Fibroblast of lung (primary cell): Measurements from ENCODE around the gene CADM3. TPM values are rescaled to one million over a fixed set of nuclear protein-coding genes. Genes with fewer than 3 reads are reported as not detected.

Experiments
- DNase-seq, 2 donors: peaks; one replicate each; pipeline versions ENCODE4 v3.0.0 to v3.0.0-alpha.2; 2010; ENCODE audit warnings: low read depth in 2 of 2
- H2AFZ ChIP-seq: 2 replicates; pipeline ENCODE4 v1.5.1; 2012; ENCODE audit warnings: low read length, control low read depth, inconsistent platforms
- H3K27ac ChIP-seq: 2 replicates; pipeline ENCODE4 v1.5.1; 2011; ENCODE audit warnings: low read length, control low read depth; ENCODE audit not compliant: insufficient read depth
- H3K27me3 ChIP-seq: 2 replicates; pipeline ENCODE4 v1.5.1; 2011; ENCODE audit warnings: mild to moderate bottlenecking, low read length; ENCODE audit not compliant: control insufficient read depth, insufficient read depth
- H3K36me3 ChIP-seq: 2 replicates; pipeline ENCODE4 v1.5.1; 2011; ENCODE audit warnings: low read length; ENCODE audit not compliant: control insufficient read depth, insufficient read depth
- H3K4me1 ChIP-seq: 2 replicates; pipeline ENCODE4 v1.5.1; 2011; ENCODE audit warnings: low read length; ENCODE audit not compliant: control insufficient read depth, insufficient read depth; ENCODE audit errors: extremely low read depth
- H3K4me2 ChIP-seq: 2 replicates; pipeline ENCODE4 v1.5.1; 2011; ENCODE audit warnings: low read length, control low read depth; ENCODE audit not compliant: insufficient read depth; ENCODE audit errors: extremely low read depth
- H3K4me3 ChIP-seq, 4 experiments: fragments of 200-600 bp in 1 of 4; sonication (generic) in 1 of 4; replicated peaks in 1 of 4; 2 replicates each; pipeline ENCODE4 v1.5.1; 2011 to 2016; ENCODE audit warnings: low read length in 4 of 4, low read depth in 3 of 4, mild to moderate bottlenecking in 3 of 4, control low read depth in 2 of 4, inconsistent platforms in 1 of 4, mixed read lengths in 1 of 4; ENCODE audit not compliant: insufficient read depth in 1 of 4; ENCODE audit errors: control extremely low read depth in 1 of 4
- H3K79me2 ChIP-seq: 2 replicates; pipeline ENCODE4 v1.5.1; 2012; ENCODE audit warnings: mild to moderate bottlenecking, low read length, inconsistent platforms; ENCODE audit not compliant: control insufficient read depth, insufficient read depth
- H3K9ac ChIP-seq: 2 replicates; pipeline ENCODE4 v1.5.1; 2011; ENCODE audit warnings: mild to moderate bottlenecking, low read length, control low read depth; ENCODE audit not compliant: insufficient read depth
- H3K9me3 ChIP-seq: 2 replicates; pipeline ENCODE4 v1.5.1; 2012; ENCODE audit warnings: low read depth, low read length; ENCODE audit not compliant: control insufficient read depth, insufficient read depth
- H4K20me1 ChIP-seq: 2 replicates; pipeline ENCODE4 v1.5.1; 2011; ENCODE audit warnings: low read length; ENCODE audit not compliant: control insufficient read depth, insufficient read depth; ENCODE audit errors: extremely low read depth
- EZH2 ChIP-seq: IDR thresholded peaks from 2 replicates; pipeline ENCODE4 v1.5.1; 2012; ENCODE audit warnings: low read length, control low read depth, mild to moderate bottlenecking; ENCODE audit errors: missing control alignments
- polyA plus RNA-seq, 2 donors: library from polyadenylated mRNA; depleted of rRNA in 1 of 2; stranded (reverse) in 1 of 2; unstranded in 1 of 2; fragments of >200 nt; gene quantifications; 2 replicates each; pipeline ENCODE4 v1.2.1, GENCODE V29; 2011 to 2012; ENCODE audit warnings: missing spikeins in 1 of 2
- total RNA-seq: library from RNA; depleted of rRNA; stranded (reverse); fragments of >200 nt; gene quantifications from 2 replicates; pipeline ENCODE4 v1.2.1, GENCODE V29; 2014
- TF ChIP-seq, protein P1 (sequence below), 2 donors: IDR thresholded peaks in 1 of 2; conservative IDR thresholded peaks in 1 of 2; 1 replicate in 1 of 2; 2 replicates in 1 of 2; pipeline ENCODE4 v1.5.1; 2011 to 2012; ENCODE audit warnings: low read length in 2 of 2, control low read depth in 1 of 2, inconsistent platforms in 1 of 2, low read depth in 1 of 2, mild to moderate bottlenecking in 1 of 2

The CADM3 gene
- total and polyA plus RNA-seq, 2 donors (not counting 1 experiment from before 2014, with no cell fraction given): not detected

DNA sequence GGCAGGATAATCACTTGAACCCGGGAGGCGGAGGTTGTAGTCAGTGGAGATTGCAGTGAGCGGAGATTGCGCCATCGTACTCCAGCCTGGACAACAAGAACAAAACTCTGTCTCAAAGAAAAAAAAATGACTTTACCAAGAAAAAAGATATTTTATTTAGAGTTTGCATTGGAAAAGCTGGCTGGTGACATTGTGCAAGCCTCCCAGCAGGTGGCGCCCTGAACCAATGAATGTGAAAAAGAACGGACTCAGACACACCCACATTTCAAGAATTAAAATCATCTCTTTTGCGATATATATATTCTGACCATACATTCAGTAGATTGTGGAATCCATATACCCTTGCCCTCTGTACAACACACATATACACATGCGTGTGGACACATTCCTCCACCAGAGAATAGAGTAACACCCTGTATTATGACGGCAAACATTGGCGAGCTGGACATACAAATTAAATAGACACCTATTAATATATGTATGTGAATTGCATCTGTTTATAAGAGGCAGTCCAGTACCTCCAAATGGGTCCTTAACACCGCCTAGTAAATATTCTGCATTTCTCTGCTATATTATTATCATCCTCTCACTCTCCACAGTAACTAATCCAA is 39.0 kb upstream of the CADM3 start:
- H3K27ac ChIP-seq: no peak overlapping the region
- H3K36me3 ChIP-seq: no peaks in the 10 kb centered on the region
- H3K4me2 ChIP-seq: no peak overlapping the region
- peak; percentile 30 to 66 for DNase-seq
- no peaks in the 10 kb centered on the region for H4K20me1 ChIP-seq
- H3K9ac ChIP-seq: no peak overlapping the region
- H3K4me1 ChIP-seq: no peaks in the 10 kb centered on the region
- no peak overlapping the region for H2AFZ ChIP-seq
- peaks cover 6% of the 10 kb centered on the region for H3K27me3 ChIP-seq
- no peak overlapping the region for H3K4me3 ChIP-seq
- H3K79me2 ChIP-seq: no peaks in the 10 kb centered on the region
- H3K9me3 ChIP-seq: no peaks in the 10 kb centered on the region
- no peak for TF ChIP-seq EZH2
- TF ChIP-seq, protein P1, sequence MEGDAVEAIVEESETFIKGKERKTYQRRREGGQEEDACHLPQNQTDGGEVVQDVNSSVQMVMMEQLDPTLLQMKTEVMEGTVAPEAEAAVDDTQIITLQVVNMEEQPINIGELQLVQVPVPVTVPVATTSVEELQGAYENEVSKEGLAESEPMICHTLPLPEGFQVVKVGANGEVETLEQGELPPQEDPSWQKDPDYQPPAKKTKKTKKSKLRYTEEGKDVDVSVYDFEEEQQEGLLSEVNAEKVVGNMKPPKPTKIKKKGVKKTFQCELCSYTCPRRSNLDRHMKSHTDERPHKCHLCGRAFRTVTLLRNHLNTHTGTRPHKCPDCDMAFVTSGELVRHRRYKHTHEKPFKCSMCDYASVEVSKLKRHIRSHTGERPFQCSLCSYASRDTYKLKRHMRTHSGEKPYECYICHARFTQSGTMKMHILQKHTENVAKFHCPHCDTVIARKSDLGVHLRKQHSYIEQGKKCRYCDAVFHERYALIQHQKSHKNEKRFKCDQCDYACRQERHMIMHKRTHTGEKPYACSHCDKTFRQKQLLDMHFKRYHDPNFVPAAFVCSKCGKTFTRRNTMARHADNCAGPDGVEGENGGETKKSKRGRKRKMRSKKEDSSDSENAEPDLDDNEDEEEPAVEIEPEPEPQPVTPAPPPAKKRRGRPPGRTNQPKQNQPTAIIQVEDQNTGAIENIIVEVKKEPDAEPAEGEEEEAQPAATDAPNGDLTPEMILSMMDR (conservative IDR thresholded peaks at IDR 0.05 in 1 of 2, IDR thresholded peaks at IDR 0.05 in 1 of 2; ENCODE audit: low read depth in 1 of 2, low read length in 2 of 2): peak; percentile 87 to 93

DNA sequence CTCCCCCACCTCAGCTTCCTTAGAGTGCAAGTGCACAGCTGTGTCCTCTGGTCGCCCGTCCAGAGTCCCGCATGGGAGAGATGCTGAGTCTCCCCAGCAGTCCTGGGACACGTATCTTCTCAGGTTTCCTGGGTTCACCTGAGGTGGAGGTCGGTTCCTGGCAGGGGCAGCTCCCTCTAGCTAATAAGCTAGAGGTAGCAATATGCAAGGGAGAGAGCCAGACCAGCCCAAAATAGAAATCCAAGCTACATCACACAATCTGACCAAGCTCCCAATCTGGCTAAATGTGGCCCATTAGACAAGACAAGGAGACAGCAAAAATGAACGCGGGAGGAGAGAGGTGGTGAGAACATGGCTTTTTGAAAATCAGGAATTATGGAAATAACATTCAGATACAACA is 30.9 kb upstream of the CADM3 start:
- no peak for DNase-seq
- Histone ChIP-seq H3K27me3 (peaks cover 2% of the 10 kb centered on the region), H3K4me3 (no peak overlapping the region), H3K27ac (no peak overlapping the region), H3K79me2 (no peaks in the 10 kb centered on the region), H2AFZ (no peak overlapping the region), H3K36me3 (no peaks in the 10 kb centered on the region), H4K20me1 (no peaks in the 10 kb centered on the region), H3K4me2 (no peak overlapping the region), H3K9me3 (no peaks in the 10 kb centered on the region), H3K9ac (no peak overlapping the region), H3K4me1 (no peaks in the 10 kb centered on the region)
- TF ChIP-seq, protein P1 (conservative IDR thresholded peaks at IDR 0.05 in 1 of 2, IDR thresholded peaks at IDR 0.05 in 1 of 2; ENCODE audit: low read depth in 1 of 2, low read length in 2 of 2): no peak
- no peak for TF ChIP-seq EZH2

DNA sequence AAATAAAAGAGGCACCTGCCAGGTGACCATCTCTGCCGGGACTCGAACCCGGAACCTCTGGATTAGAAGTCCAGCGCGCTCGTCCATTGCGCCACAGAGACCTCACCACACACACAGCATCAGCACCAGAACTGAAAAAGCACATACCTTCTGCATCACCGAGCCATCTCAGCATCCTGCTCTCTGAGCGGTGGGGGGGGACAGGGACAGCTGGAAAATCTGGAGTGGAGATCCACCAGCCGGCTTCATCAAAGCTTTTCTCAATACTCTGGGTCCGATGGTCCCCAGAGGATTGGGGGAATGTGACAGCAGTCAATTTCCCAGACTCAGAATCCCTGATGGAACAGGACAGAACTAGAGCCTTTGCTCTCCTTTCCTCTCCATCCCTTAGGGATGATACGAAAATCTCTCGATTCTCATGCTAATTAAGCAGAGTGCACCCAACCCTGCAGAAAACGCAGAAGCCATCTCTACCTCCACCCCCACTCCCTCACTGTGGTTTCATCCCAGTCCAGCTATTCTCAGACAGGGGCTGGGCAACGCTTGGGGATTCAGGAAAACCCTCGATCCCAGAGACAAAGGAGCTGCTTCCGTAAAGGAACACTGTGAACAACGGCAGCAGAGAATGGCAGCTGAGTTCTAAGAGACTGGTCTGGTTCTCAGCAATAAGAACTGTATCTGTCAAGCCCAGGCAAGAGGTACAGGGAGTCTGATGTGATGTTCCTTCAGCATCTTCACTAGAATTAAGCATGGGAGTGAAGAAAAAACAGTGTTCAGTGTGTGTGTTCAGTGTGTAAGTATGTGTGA is 29.6 kb upstream of the CADM3 start:
- Histone ChIP-seq H3K27ac (no peak overlapping the region), H3K4me2 (no peak overlapping the region), H3K9me3 (no peaks in the 10 kb centered on the region), H3K9ac (no peak overlapping the region), H3K79me2 (no peaks in the 10 kb centered on the region), H3K4me3 (peak overlapping the region in 1 of 4 experiments; percentile 37), H2AFZ (peak overlapping the region; percentile 25), H3K4me1 (no peaks in the 10 kb centered on the region), H4K20me1 (no peaks in the 10 kb centered on the region), H3K36me3 (no peaks in the 10 kb centered on the region), H3K27me3 (peaks cover 2% of the 10 kb centered on the region)
- peak; percentile 49 to 75 for DNase-seq
- no peak for TF ChIP-seq EZH2
- TF ChIP-seq, protein P1 (conservative IDR thresholded peaks at IDR 0.05 in 1 of 2, IDR thresholded peaks at IDR 0.05 in 1 of 2; ENCODE audit: low read depth in 1 of 2, low read length in 2 of 2): no peak
